GM18868 (cell line): ENCODE measurements around the gene RIMBP2.
A peak's percentile ranks its signal among the peaks of the same experiment; 100 is the strongest.

Experiments used
- ATAC-seq: cut with Tn5 transposase; IDR thresholded peaks from one replicate; pipeline ENCODE4 v1.9.1; 2021; ENCODE audit warnings: mild to moderate bottlenecking, moderate library complexity; ENCODE audit not compliant: unreplicated experiment

The RIMBP2 gene

DNA sequence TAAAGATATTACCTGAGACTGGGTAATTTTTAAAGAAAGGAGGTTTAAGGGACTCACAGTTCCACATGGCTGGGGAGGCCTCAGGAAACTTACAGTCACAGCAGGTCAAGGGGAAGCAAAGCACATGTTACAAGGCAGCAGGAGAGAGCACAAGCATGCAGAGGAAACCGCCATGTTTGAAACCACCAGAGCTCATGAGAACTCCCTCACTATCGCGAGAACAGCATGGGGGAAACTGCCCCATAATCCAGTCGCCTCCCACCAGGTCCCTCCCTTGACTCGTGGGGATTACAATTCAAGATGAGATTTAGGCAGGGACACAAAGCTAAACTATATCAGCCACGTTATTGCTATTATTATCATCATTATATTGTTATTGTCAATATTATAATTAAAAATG, 138.7 kb downstream of the RIMBP2 start:
- ATAC-seq, result no peak

- no peak for ATAC-seq
Measured at GRCh38 chr12:130576371-130576816, 139.7 kb downstream of the RIMBP2 start.

GRCh38 chr12:130574402-130574801, 141.7 kb downstream of the RIMBP2 start:
- peak; percentile 47 for ATAC-seq

DNA sequence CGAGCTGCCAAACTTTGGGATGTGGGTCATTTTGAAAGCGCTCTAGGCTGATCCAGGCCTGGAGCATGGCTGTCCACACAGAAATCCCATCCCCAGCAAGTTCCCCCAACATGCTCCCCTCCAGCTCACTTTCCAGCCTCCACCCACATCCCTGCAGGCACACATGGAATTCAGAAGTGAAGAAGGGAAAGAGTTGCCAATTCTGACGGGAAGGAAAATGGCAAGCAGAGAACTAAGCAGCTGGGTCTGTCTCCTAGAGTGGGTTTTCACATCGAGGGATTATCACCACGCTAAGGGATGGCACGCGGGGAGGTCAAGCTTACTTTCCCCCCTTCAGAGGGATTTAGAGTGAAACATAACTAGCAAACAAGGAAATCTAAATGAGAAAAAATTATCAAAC, 142.3 kb downstream of the RIMBP2 start:
- ATAC-seq, result no peak

- no peak for ATAC-seq
Measured at GRCh38 chr12:130573235-130573634, 142.9 kb downstream of the RIMBP2 start.

GRCh38 chr12:130572553-130572952, 143.5 kb downstream of the RIMBP2 start:
- no peak for ATAC-seq

GRCh38 chr12:130571734-130572133, 144.4 kb downstream of the RIMBP2 start:
- ATAC-seq, result no peak

- ATAC-seq, result peak; percentile 67
Measured at GRCh38 chr12:130571089-130571488, 145.0 kb downstream of the RIMBP2 start.

- no peak for ATAC-seq
Measured at GRCh38 chr12:130569521-130569920, 146.6 kb downstream of the RIMBP2 start.

GRCh38 chr12:130568501-130568900, 147.6 kb downstream of the RIMBP2 start:
- ATAC-seq, result peak; percentile 6

- peak; percentile 46 for ATAC-seq
Measured at GRCh38 chr12:130568041-130568440, 148.1 kb downstream of the RIMBP2 start.

GRCh38 chr12:130566446-130567155, 149.5 kb downstream of the RIMBP2 start:
- no peak for ATAC-seq

GRCh38 chr12:130565189-130565588, 150.9 kb downstream of the RIMBP2 start:
- no peak for ATAC-seq

DNA sequence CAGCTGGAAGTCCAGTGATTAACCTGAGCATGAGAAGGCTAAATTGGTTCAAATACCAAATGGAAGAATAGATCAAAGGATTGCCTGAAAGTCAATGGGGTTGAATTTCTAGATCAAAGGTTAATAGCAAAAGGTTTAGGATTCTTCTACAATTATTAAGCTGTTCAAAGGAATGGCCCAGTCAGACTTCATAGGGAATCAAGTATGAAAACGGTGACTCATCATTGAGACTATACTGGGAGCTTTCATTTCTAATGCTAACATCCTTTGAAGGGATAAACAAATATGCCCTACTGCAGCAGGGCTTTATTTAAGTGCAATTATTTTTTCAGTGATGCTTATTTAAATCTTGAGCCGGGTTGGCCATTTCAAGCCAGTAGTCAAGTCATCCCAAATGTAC, 152.8 kb downstream of the RIMBP2 start:
- ATAC-seq, result no peak

DNA sequence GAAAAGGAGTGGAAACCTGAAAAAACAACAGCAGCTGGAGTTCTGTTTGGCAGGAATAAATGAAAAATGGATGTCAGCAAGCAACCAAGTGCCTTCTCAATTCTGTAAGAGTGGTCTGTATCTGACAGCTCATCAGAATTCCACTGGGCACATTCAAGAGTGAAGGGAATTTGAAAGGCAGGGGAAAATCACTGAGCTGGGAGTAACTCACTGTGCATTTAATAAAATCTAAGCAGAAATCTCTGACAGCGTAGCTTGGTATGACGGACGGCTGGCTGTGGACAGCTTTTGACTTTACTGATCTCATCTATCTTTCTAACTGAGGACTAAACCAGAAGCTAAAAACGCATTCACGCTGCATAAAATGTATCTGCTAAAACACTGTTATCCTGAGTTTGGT, 153.4 kb downstream of the RIMBP2 start:
- ATAC-seq, result no peak

DNA sequence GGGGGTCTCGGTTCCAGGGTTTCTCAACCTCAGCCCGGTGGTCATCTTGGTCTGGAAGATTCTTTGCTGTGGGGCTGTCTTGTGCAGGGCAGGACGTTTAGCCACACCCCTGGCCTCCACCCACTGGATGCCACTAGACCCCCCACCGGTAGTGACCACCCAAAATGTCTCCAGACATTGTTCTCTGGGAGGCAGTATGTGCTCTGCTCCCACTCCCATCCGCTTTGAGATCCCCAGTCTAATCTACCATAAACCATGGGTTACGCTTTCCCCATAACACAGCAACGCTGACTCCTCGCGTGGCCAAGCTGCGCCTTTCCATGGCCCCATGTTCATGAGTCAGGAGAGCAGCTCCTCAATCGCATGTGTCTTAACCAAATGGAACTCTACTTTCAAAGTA, 155.8 kb downstream of the RIMBP2 start:
- ATAC-seq, result no peak

DNA sequence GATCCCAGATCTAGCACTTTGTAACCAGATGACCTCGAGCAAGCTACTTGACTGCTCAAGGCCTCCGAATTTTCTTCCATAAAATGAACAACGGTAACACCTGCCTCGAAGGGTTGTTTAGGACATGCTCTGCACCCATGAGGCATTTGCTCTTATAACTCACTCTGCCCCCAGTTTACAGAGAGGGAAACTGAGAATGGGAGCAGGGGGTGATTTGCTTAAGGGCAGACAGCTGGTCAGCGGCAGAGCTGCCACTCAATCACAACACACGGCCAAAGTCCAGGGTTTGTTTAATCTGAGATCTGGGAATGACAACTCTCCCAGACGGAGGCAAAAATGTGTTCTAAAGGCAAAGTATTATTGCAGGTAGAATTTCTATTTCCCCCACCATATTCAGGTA, 156.3 kb downstream of the RIMBP2 start:
- no peak for ATAC-seq

- no peak for ATAC-seq
Measured at GRCh38 chr12:130557886-130558765, 158.0 kb downstream of the RIMBP2 start.

GRCh38 chr12:130557201-130557600, 158.9 kb downstream of the RIMBP2 start:
- no peak for ATAC-seq

GRCh38 chr12:130556486-130557055, 159.5 kb downstream of the RIMBP2 start:
- no peak for ATAC-seq

DNA sequence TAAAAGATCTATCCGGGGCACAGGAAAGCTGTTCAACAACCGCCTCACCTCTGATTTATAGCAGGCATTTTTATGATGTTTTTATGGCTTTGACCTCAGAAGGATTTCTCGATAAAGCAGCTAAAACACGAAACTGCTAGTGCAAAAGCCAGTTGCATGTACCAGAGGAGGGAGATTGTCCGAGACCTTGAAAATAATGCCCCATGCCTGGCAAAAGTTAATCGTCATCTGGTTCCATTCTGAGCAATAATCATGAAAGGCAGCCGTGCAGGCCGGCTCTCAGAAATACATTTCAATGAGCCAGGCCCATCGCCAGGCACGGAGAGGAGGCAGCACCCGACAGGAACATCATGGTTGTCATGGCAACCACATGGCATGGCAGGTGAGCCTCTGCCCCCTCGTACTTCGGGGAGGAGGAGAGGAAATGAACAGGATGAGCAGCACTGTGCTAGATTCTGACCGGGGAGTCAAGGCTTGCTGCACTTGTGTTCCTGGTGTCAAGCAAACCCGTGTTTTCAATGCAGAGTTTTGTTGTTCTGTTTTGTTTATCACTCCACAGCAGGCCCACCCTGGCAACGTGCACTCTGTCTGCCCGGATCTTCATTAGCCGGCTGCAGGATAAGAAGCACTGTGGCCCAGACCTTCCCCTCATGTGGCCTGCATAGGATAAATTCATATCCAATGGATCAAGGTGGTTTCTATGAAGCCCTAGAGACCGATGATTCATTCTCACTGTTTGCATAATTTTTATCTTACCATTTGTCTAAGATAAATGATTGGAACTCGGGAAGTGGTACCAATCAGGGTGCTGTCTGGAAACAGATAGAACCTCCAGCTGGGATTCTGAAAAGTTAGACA, 160.2 kb downstream of the RIMBP2 start:
- no peak for ATAC-seq
